HCT116 (cell line): ENCODE measurements around the gene CSF2RB. TPM values are rescaled to one million over a fixed set of nuclear protein-coding genes. Genes with fewer than 3 reads are reported as not detected.

Experiments
- ATAC-seq: fragments of 200-7000 bp; cut with Tn5 transposase; 2 replicates; pipeline ENCODE4 v1.9.1; 2020; ENCODE audit warnings: mild to moderate bottlenecking, moderate library complexity
- BruUV-seq: library from RNA; stranded (reverse); fragments of 400-500 nt; replicated peaks from 2 replicates; lab custom pipeline; 2021; lab: Mats Ljungman, UMichigan
- CTCF ChIA-PET: fragments of 300-600 bp; sonication (Branson Sonifier 250); formaldehyde crosslinking; loops from one replicate; lab custom pipeline; 2021; ENCODE audit warnings: antibody characterized with exemption; lab: Charles Lee
- POLR2A ChIA-PET: fragments of 300-600, 350-600 bp; sonication (Branson Sonifier 250); formaldehyde crosslinking; loops from one replicate; lab custom pipeline; 2021; ENCODE audit warnings: antibody characterized with exemption; lab: Charles Lee
- RAD21 ChIA-PET, 2 experiments: fragments of 300-600 bp; sonication (Branson Sonifier 250); formaldehyde crosslinking; loops; one replicate each; lab custom pipeline; 2023; ENCODE audit warnings: low total read pairs in 2 of 2; ENCODE audit not compliant: uncharacterized antibody in 2 of 2, unreplicated experiment in 2 of 2, low non-redundant PET in 1 of 2; lab: Charles Lee
- DNase-seq: peaks from one replicate; pipeline ENCODE4 v3.0.0-alpha.2; 2010; ENCODE audit warnings: low read depth, low spot score
- H2AFZ ChIP-seq: fragments of 200-600 bp; shearing (Covaris generic), sonication (generic); 2 replicates; pipeline ENCODE4 v1.6.1; 2017; ENCODE audit warnings: low read depth, mixed run types, mixed read lengths, antibody characterized with exemption, low read length; ENCODE audit not compliant: poor library complexity, severe bottlenecking
- H3K27ac ChIP-seq: 2 replicates; pipeline ENCODE4 v1.5.1; 2012; ENCODE audit warnings: low read depth, low read length
- H3K27me3 ChIP-seq: fragments of 200-600 bp; sonication (generic); 2 replicates; pipeline ENCODE4 v1.6.1; 2016; ENCODE audit warnings: mixed run types, low read length, mixed read lengths; ENCODE audit not compliant: insufficient read depth
- H3K36me3 ChIP-seq, 2 experiments: fragments of 200-500 bp in 1 of 2; fragments of 200-600 bp in 1 of 2; sonication (Bioruptor generic) in 1 of 2; sonication (generic) in 1 of 2; 2 replicates each; pipeline versions ENCODE4 v1.5.1 to v1.6.1; 2014 to 2016; ENCODE audit warnings: low read length in 2 of 2, inconsistent platforms in 1 of 2, mixed read lengths in 1 of 2, mixed run types in 1 of 2; ENCODE audit not compliant: insufficient read depth in 2 of 2, control insufficient read depth in 1 of 2
- H3K4me1 ChIP-seq, 2 experiments: fragments of 200-600 bp in 1 of 2; sonication (generic) in 1 of 2; 2 replicates each; pipeline versions ENCODE4 v1.5.1 to v1.6.1; 2012 to 2017; ENCODE audit warnings: low read length in 2 of 2, inconsistent platforms in 1 of 2, mild to moderate bottlenecking in 1 of 2, mixed read lengths in 1 of 2, mixed run types in 1 of 2, moderate library complexity in 1 of 2; ENCODE audit not compliant: insufficient read depth in 2 of 2, control insufficient read depth in 1 of 2
- H3K4me2 ChIP-seq: fragments of 200-600 bp; sonication (generic); 2 replicates; pipeline ENCODE4 v1.6.1; 2017; ENCODE audit warnings: mixed run types, low read length, mixed read lengths
- H3K4me3 ChIP-seq, 2 experiments: fragments of 200-600 bp in 1 of 2; sonication (generic) in 1 of 2; replicated peaks in 1 of 2; 2 replicates each; pipeline ENCODE4 v1.5.1; 2011 to 2016; ENCODE audit warnings: low read length in 2 of 2, control low read depth in 1 of 2, low read depth in 1 of 2, mild to moderate bottlenecking in 1 of 2, mixed read lengths in 1 of 2, mixed run types in 1 of 2
- H3K79me2 ChIP-seq: fragments of 200-600 bp; sonication (generic); 2 replicates; pipeline ENCODE4 v1.6.1; 2017; ENCODE audit warnings: mild to moderate bottlenecking, mixed run types, low read length, moderate library complexity, mixed read lengths; ENCODE audit not compliant: insufficient read depth
- H3K9ac ChIP-seq: fragments of 200-600 bp; sonication (generic); 2 replicates; pipeline ENCODE4 v1.6.1; 2016; ENCODE audit warnings: low read length, mixed read lengths
- H3K9me2 ChIP-seq: fragments of 200-600 bp; sonication (generic), shearing (Covaris generic); 2 replicates; pipeline ENCODE4 v1.6.1; 2017; ENCODE audit warnings: mixed run types, mild to moderate bottlenecking, moderate library complexity; ENCODE audit not compliant: insufficient read depth
- H3K9me3 ChIP-seq, 2 experiments: fragments of 200-500 bp in 1 of 2; fragments of 200-600 bp in 1 of 2; sonication (Bioruptor generic) in 1 of 2; sonication (generic) in 1 of 2; 2 replicates each; pipeline ENCODE4 v1.6.1; 2014 to 2017; ENCODE audit warnings: low read length in 2 of 2, mixed read lengths in 2 of 2, inconsistent platforms in 1 of 2, low read depth in 1 of 2, mild to moderate bottlenecking in 1 of 2, mixed run types in 1 of 2, moderate library complexity in 1 of 2; ENCODE audit not compliant: control insufficient read depth in 1 of 2, insufficient read depth in 1 of 2
- H4K20me1 ChIP-seq: fragments of 200-600 bp; sonication (generic), shearing (Covaris generic); 2 replicates; pipeline ENCODE4 v1.6.1; 2017; ENCODE audit warnings: mixed run types, mild to moderate bottlenecking, moderate library complexity; ENCODE audit not compliant: insufficient read depth
- ATF3 ChIP-seq: IDR thresholded peaks from 2 replicates; pipeline ENCODE4 v1.6.1; 2012
- CBX3 ChIP-seq: IDR thresholded peaks from 2 replicates; pipeline ENCODE4 v1.6.1; 2012; ENCODE audit warnings: low read depth
- EGR1 ChIP-seq: IDR thresholded peaks from 2 replicates; pipeline ENCODE4 v1.6.1; 2012; ENCODE audit warnings: low read depth
- ELF1 ChIP-seq: IDR thresholded peaks from 2 replicates; pipeline ENCODE4 v1.6.1; 2012; ENCODE audit warnings: low read depth, borderline replicate concordance
- EZH2 ChIP-seq: fragments of 200-600 bp; sonication (generic); IDR thresholded peaks from 2 replicates; pipeline ENCODE4 v1.6.1; 2017; ENCODE audit warnings: antibody characterized with exemption, mixed run types
- EZH2phosphoT487 ChIP-seq: fragments of 200-600 bp; IDR thresholded peaks from 2 replicates; pipeline ENCODE4 v1.6.1; 2018; ENCODE audit warnings: antibody characterized with exemption, borderline replicate concordance
- FOSL1 ChIP-seq: IDR thresholded peaks from 2 replicates; pipeline ENCODE4 v1.6.1; 2012; ENCODE audit warnings: low read depth
- POLR2A ChIP-seq: IDR thresholded peaks from 2 replicates; pipeline ENCODE4 v1.7.0; 2011; ENCODE audit warnings: borderline replicate concordance; ENCODE audit not compliant: insufficient read depth, insufficient read length; ENCODE audit errors: extremely low read depth
- POLR2AphosphoS5 ChIP-seq: IDR thresholded peaks from 2 replicates; pipeline ENCODE4 v1.6.1; 2011; ENCODE audit warnings: mild to moderate bottlenecking, low read depth, low read length, moderate library complexity
- RAD21 ChIP-seq: IDR thresholded peaks from 2 replicates; pipeline ENCODE4 v1.6.1; 2012; ENCODE audit warnings: low read depth, mild to moderate bottlenecking
- REST ChIP-seq: IDR thresholded peaks from 2 replicates; pipeline ENCODE4 v1.6.1; 2012; ENCODE audit warnings: low read depth
- SP1 ChIP-seq: IDR thresholded peaks from 2 replicates; pipeline ENCODE4 v1.6.1; 2012; ENCODE audit warnings: low read depth
- SRF ChIP-seq: IDR thresholded peaks from 2 replicates; pipeline ENCODE4 v1.6.1; 2012; ENCODE audit warnings: low read depth
- TCF7L2 ChIP-seq: IDR thresholded peaks from 2 replicates; pipeline ENCODE4 v1.7.0; 2011; ENCODE audit warnings: borderline replicate concordance, inconsistent platforms; ENCODE audit not compliant: insufficient read depth, insufficient read length; ENCODE audit errors: extremely low read depth
- YY1 ChIP-seq: IDR thresholded peaks from 2 replicates; pipeline ENCODE4 v1.6.1; 2011; ENCODE audit warnings: low read length, low read depth, moderate library complexity, mild to moderate bottlenecking; ENCODE audit not compliant: insufficient replicate concordance; ENCODE audit errors: extremely low read depth
- ZBTB33 ChIP-seq: IDR thresholded peaks from 2 replicates; pipeline ENCODE4 v1.6.1; 2011; ENCODE audit warnings: mild to moderate bottlenecking, low read length, moderate library complexity; ENCODE audit not compliant: insufficient replicate concordance; ENCODE audit errors: extremely low read depth
- ZFX ChIP-seq: fragments of 450-650 bp; IDR thresholded peaks from 2 replicates; pipeline ENCODE4 v1.6.1; 2017
- ZNF274 ChIP-seq: fragments of 200-500 bp; sonication (Bioruptor generic); IDR thresholded peaks from 2 replicates; pipeline ENCODE4 v1.6.1; 2014; ENCODE audit warnings: mild to moderate bottlenecking, low read depth, low read length, inconsistent platforms
- intact Hi-C: fragments of 100-400 bp; cut with micrococcal nuclease; formaldehyde crosslinking; loops from 2 replicates; pipeline ENCODE4 v1.10.0; 2022
- total RNA-seq: library from RNA; stranded (reverse); gene quantifications from one replicate; pipeline ENCODE4 v1.2.1, GENCODE V29; 2021; ENCODE audit not compliant: unreplicated experiment
- TF ChIP-seq, protein P1 (sequence below): IDR thresholded peaks from 2 replicates; pipeline ENCODE4 v1.6.1; 2012
- TF ChIP-seq, protein P2 (sequence below), 3 experiments: fragments of 200-600 bp in 1 of 3; sonication (generic) in 1 of 3; IDR thresholded peaks in 2 of 3; conservative IDR thresholded peaks in 1 of 3; 2 replicates each; pipeline ENCODE4 v1.5.1; 2012 to 2017; ENCODE audit warnings: low read depth in 2 of 3, low read length in 2 of 3, antibody characterized with exemption in 1 of 3, borderline replicate concordance in 1 of 3, control low read depth in 1 of 3, mild to moderate bottlenecking in 1 of 3, mixed read lengths in 1 of 3, mixed run types in 1 of 3, moderate library complexity in 1 of 3; ENCODE audit not compliant: insufficient read depth in 1 of 3

Gene CSF2RB
- total RNA-seq, 1 experiment from 2014 or later, result 0.10 TPM

DNA sequence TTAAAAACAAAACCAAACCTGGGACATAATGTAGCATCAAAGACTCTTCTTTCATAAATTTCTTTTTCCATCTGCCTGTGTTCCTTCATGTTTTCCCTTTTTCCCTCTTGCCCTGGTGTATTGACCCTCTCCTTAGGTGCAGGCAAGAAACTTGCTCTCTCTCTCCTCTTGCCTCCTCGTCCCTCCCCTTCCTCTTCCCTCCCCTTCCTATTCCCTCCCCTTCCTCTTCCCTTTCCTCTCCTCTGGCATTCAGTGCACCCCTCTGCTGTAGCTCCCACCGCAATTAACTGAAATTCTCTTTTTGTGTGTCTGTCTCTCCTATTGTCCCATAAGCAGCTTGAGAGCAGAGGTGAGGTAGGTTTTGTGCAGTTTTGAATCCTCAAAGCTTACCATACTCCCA lies 49.9 kb downstream of the CSF2RB start:
- Histone ChIP-seq H3K4me1 (peaks cover 5 to 17% of the 10 kb centered on the region in 2 experiments), H3K9ac (peak overlapping the region; percentile 59), H3K79me2 (no peaks in the 10 kb centered on the region), H3K36me3 (peaks cover 0 to 8% of the 10 kb centered on the region in 2 experiments; a peak in 1 of 4 replicates), H2AFZ (peak overlapping the region; percentile 51), H3K27ac (peak overlapping the region; percentile 41; the same call in 1 of the 2 replicates), H3K4me2 (peak overlapping the region; percentile 76), H4K20me1 (no peaks in the 10 kb centered on the region), H3K27me3 (no peaks in the 10 kb centered on the region), H3K9me3 (no peaks in the 10 kb centered on the region), H3K4me3 (peak overlapping the region; percentile 60 to 67), H3K9me2 (no peaks in the 10 kb centered on the region)
- DNase-seq, result peak; percentile 43
- intact Hi-C loops, result no loop called here
- no TSS peak for BruUV-seq
- ChIA-PET POLR2A (interaction anchor here (2.2 kb wide), 1 partner anchor 13 kb away, joined by 16 read pairs; no protein-coding TSS in a partner anchor), CTCF (interaction anchor here (1.4 to 3.6 kb wide), 3 partner anchors 9 to 107 kb away, joined by 7 to 23 read pairs (median 7); no protein-coding TSS in a partner anchor), RAD21 (no interaction called here)
- peak; percentile 92 for ATAC-seq
- no peak for TF ChIP-seq SRF
- no peak for TF ChIP-seq ZFX
- no peak for TF ChIP-seq EGR1
- no peak for TF ChIP-seq EZH2phosphoT487
- TF ChIP-seq ELF1, result peak; percentile 39; the same call in 1 of the 2 replicates
- no peak for TF ChIP-seq EZH2
- TF ChIP-seq CBX3, result peak; percentile 51; the same call in 1 of the 2 replicates
- TF ChIP-seq YY1, result peak; percentile 22
- peak; percentile 93 for TF ChIP-seq POLR2AphosphoS5
- TF ChIP-seq REST, result no peak
- no peak for TF ChIP-seq RAD21
- no peak for TF ChIP-seq ZNF274
- TF ChIP-seq, protein P1, sequence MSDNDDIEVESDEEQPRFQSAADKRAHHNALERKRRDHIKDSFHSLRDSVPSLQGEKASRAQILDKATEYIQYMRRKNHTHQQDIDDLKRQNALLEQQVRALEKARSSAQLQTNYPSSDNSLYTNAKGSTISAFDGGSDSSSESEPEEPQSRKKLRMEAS, result no peak
- no peak for TF ChIP-seq TCF7L2
- no peak for TF ChIP-seq FOSL1
- TF ChIP-seq ZBTB33, result no peak
- peak; percentile 81 for TF ChIP-seq POLR2A
- no peak for TF ChIP-seq ATF3
- TF ChIP-seq, protein P2, sequence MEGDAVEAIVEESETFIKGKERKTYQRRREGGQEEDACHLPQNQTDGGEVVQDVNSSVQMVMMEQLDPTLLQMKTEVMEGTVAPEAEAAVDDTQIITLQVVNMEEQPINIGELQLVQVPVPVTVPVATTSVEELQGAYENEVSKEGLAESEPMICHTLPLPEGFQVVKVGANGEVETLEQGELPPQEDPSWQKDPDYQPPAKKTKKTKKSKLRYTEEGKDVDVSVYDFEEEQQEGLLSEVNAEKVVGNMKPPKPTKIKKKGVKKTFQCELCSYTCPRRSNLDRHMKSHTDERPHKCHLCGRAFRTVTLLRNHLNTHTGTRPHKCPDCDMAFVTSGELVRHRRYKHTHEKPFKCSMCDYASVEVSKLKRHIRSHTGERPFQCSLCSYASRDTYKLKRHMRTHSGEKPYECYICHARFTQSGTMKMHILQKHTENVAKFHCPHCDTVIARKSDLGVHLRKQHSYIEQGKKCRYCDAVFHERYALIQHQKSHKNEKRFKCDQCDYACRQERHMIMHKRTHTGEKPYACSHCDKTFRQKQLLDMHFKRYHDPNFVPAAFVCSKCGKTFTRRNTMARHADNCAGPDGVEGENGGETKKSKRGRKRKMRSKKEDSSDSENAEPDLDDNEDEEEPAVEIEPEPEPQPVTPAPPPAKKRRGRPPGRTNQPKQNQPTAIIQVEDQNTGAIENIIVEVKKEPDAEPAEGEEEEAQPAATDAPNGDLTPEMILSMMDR (IDR thresholded peaks at IDR 0.05 in 2 of 3, conservative IDR thresholded peaks at IDR 0.05 in 1 of 3; ENCODE audit: borderline replicate concordance in 1 of 3, insufficient read depth in 1 of 3, low read depth in 2 of 3, low read length in 2 of 3), result no peak
- no peak for TF ChIP-seq SP1
